HEK293 (cell line): Measurements from ENCODE around the gene IL1RAP.

Source experiments
- CTCF ChIA-PET: fragments of 350-600 bp; formaldehyde crosslinking; extraction: SDS; loops from one replicate; lab custom pipeline; 2021; ENCODE audit warnings: antibody characterized with exemption; lab: Yijun Ruan, JAX
- POLR2A ChIA-PET: fragments of 300-600 bp; formaldehyde crosslinking; extraction: SDS; loops from one replicate; lab custom pipeline; 2020; ENCODE audit warnings: antibody characterized with exemption, inconsistent platforms; lab: Yijun Ruan, JAX
- H3K27ac ChIP-seq: fragments of 200-500 bp; sonication (Bioruptor generic); 2 replicates; pipeline ENCODE4 v1.5.1; 2014; ENCODE audit warnings: low read depth, low read length, control low read depth, inconsistent platforms; ENCODE audit errors: extremely low read depth
- H3K36me3 ChIP-seq, 2 experiments: fragments of 200-500 bp in 1 of 2; sonication (Bioruptor generic) in 1 of 2; 1 replicate in 1 of 2; 2 replicates in 1 of 2; pipeline ENCODE4 v1.5.1; 2014 to 2017; ENCODE audit warnings: inconsistent platforms in 2 of 2, low read length in 2 of 2; ENCODE audit not compliant: control insufficient read depth in 2 of 2, insufficient read depth in 1 of 2
- H3K4me1 ChIP-seq: fragments of 200-500 bp; sonication (Bioruptor generic); 2 replicates; pipeline ENCODE4 v1.5.1; 2014; ENCODE audit warnings: mild to moderate bottlenecking, low read length, inconsistent platforms; ENCODE audit not compliant: control insufficient read depth, insufficient read depth
- H3K4me3 ChIP-seq: 2 replicates; pipeline ENCODE4 v1.5.1; 2011; ENCODE audit warnings: low read depth, mild to moderate bottlenecking, control low read depth, low read length, moderate library complexity
- H3K9me3 ChIP-seq: fragments of 200-500 bp; sonication (Bioruptor generic); 2 replicates; pipeline ENCODE4 v1.5.1; 2014; ENCODE audit warnings: low read depth, low read length, inconsistent platforms; ENCODE audit not compliant: control insufficient read depth, insufficient read depth
- HOXA7 ChIP-seq: sonication (generic); formaldehyde crosslinking; IDR thresholded peaks from 2 replicates; pipeline ENCODE4 v1.8.1; 2022; ENCODE audit warnings: missing genetic modification reagents, borderline replicate concordance
- WT1 ChIP-seq: fragments of 450-650 bp; formaldehyde crosslinking; IDR thresholded peaks from 2 replicates; pipeline ENCODE4 v1.5.1; 2016; ENCODE audit warnings: missing biosample characterization, missing genetic modification characterization
- ZNF19 ChIP-seq: fragments of 450-650 bp; formaldehyde crosslinking; IDR thresholded peaks from 2 replicates; pipeline ENCODE4; 2016; ENCODE audit warnings: missing biosample characterization, missing genetic modification characterization, low read depth
- ZNF2 ChIP-seq: fragments of 450-650 bp; formaldehyde crosslinking; IDR thresholded peaks from 2 replicates; pipeline ENCODE4 v1.5.1; 2016; ENCODE audit warnings: missing biosample characterization, missing genetic modification characterization
- ZNF391 ChIP-seq: fragments of 450-650 bp; formaldehyde crosslinking; IDR thresholded peaks from 2 replicates; pipeline ENCODE4 v1.5.1; 2016; ENCODE audit warnings: low read depth, missing biosample characterization, missing genetic modification characterization, borderline replicate concordance
- ZNF416 ChIP-seq: fragments of 450-650 bp; formaldehyde crosslinking; IDR thresholded peaks from 2 replicates; pipeline ENCODE4 v1.5.1; 2016; ENCODE audit warnings: missing biosample characterization, missing genetic modification characterization
- ZNF423 ChIP-seq: fragments of 450-650 bp; formaldehyde crosslinking; IDR thresholded peaks from 2 replicates; pipeline ENCODE4 v1.5.1; 2016; ENCODE audit warnings: missing biosample characterization, missing genetic modification characterization
- ZNF623 ChIP-seq: fragments of 450-650 bp; formaldehyde crosslinking; IDR thresholded peaks from 2 replicates; pipeline ENCODE4 v1.5.1; 2016; ENCODE audit warnings: missing biosample characterization, missing genetic modification characterization
- ZNF664 ChIP-seq: fragments of 450-650 bp; formaldehyde crosslinking; IDR thresholded peaks from 2 replicates; pipeline ENCODE4 v1.5.1; 2016; ENCODE audit warnings: missing biosample characterization, missing genetic modification characterization
- ZSCAN30 ChIP-seq: fragments of 450-650 bp; IDR thresholded peaks from 2 replicates; pipeline ENCODE4 v1.5.1; 2018; ENCODE audit warnings: missing biosample characterization, mild to moderate bottlenecking, missing genetic modification characterization, moderate library complexity
- TF ChIP-seq, protein P1 (sequence below): fragments of 450-650 bp; formaldehyde crosslinking; IDR thresholded peaks from 2 replicates; pipeline ENCODE4 v1.5.1; 2016; ENCODE audit warnings: missing biosample characterization, missing genetic modification characterization, borderline replicate concordance
- TF ChIP-seq, protein P2 (sequence below): fragments of 450-650 bp; formaldehyde crosslinking; IDR thresholded peaks from 2 replicates; pipeline ENCODE4 v1.5.1; 2016; ENCODE audit warnings: missing biosample characterization, missing genetic modification characterization, borderline replicate concordance
- TF ChIP-seq, protein P3 (sequence below): fragments of 450-650 bp; formaldehyde crosslinking; IDR thresholded peaks from 2 replicates; pipeline ENCODE4 v1.5.1; 2016; ENCODE audit warnings: missing biosample characterization, missing genetic modification characterization
- TF ChIP-seq, protein P4 (sequence below): fragments of 450-650 bp; formaldehyde crosslinking; optimal IDR thresholded peaks from 2 replicates; pipeline ENCODE3; 2016; ENCODE audit warnings: missing biosample characterization, mild to moderate bottlenecking, missing genetic modification characterization
- TF ChIP-seq, protein P5 (sequence below): fragments of 450-650 bp; formaldehyde crosslinking; IDR thresholded peaks from 2 replicates; pipeline ENCODE4 v1.5.1; 2016; ENCODE audit warnings: missing biosample characterization, missing genetic modification characterization
- TF ChIP-seq, protein P6 (sequence below): fragments of 450-650 bp; formaldehyde crosslinking; IDR thresholded peaks from 2 replicates; pipeline ENCODE4 v1.5.1; 2017; ENCODE audit warnings: missing biosample characterization, missing genetic modification characterization
- TF ChIP-seq, protein P7 (sequence below): fragments of 450-650 bp; formaldehyde crosslinking; IDR thresholded peaks from 2 replicates; pipeline ENCODE4 v1.5.1; 2016; ENCODE audit warnings: missing biosample characterization, missing genetic modification characterization

The IL1RAP gene

DNA sequence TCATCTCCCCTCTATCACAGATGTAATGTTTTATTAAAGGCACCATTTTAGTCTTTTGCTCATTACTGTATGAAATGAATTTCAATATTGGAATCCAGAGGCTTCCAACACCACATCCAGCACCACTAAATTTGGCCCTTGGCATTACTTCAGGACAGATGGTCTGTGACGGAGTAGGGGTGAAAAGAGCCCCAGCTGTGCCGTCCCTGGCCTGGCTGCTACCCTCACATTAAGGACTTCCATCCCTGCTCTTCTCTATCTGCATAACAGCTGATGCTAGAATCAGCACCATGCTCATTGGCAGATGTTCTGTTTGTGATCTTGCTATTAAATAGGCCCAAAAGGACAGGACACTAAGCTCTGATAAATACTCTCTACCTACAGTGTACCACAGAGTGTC is 152.9 kb downstream of the IL1RAP start (continued):
- TF ChIP-seq, protein P1, sequence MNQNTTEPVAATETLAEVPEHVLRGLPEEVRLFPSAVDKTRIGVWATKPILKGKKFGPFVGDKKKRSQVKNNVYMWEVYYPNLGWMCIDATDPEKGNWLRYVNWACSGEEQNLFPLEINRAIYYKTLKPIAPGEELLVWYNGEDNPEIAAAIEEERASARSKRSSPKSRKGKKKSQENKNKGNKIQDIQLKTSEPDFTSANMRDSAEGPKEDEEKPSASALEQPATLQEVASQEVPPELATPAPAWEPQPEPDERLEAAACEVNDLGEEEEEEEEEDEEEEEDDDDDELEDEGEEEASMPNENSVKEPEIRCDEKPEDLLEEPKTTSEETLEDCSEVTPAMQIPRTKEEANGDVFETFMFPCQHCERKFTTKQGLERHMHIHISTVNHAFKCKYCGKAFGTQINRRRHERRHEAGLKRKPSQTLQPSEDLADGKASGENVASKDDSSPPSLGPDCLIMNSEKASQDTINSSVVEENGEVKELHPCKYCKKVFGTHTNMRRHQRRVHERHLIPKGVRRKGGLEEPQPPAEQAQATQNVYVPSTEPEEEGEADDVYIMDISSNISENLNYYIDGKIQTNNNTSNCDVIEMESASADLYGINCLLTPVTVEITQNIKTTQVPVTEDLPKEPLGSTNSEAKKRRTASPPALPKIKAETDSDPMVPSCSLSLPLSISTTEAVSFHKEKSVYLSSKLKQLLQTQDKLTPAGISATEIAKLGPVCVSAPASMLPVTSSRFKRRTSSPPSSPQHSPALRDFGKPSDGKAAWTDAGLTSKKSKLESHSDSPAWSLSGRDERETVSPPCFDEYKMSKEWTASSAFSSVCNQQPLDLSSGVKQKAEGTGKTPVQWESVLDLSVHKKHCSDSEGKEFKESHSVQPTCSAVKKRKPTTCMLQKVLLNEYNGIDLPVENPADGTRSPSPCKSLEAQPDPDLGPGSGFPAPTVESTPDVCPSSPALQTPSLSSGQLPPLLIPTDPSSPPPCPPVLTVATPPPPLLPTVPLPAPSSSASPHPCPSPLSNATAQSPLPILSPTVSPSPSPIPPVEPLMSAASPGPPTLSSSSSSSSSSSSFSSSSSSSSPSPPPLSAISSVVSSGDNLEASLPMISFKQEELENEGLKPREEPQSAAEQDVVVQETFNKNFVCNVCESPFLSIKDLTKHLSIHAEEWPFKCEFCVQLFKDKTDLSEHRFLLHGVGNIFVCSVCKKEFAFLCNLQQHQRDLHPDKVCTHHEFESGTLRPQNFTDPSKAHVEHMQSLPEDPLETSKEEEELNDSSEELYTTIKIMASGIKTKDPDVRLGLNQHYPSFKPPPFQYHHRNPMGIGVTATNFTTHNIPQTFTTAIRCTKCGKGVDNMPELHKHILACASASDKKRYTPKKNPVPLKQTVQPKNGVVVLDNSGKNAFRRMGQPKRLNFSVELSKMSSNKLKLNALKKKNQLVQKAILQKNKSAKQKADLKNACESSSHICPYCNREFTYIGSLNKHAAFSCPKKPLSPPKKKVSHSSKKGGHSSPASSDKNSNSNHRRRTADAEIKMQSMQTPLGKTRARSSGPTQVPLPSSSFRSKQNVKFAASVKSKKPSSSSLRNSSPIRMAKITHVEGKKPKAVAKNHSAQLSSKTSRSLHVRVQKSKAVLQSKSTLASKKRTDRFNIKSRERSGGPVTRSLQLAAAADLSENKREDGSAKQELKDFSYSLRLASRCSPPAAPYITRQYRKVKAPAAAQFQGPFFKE (tag by site-specific recombination), result no peak
- TF ChIP-seq, protein P2, sequence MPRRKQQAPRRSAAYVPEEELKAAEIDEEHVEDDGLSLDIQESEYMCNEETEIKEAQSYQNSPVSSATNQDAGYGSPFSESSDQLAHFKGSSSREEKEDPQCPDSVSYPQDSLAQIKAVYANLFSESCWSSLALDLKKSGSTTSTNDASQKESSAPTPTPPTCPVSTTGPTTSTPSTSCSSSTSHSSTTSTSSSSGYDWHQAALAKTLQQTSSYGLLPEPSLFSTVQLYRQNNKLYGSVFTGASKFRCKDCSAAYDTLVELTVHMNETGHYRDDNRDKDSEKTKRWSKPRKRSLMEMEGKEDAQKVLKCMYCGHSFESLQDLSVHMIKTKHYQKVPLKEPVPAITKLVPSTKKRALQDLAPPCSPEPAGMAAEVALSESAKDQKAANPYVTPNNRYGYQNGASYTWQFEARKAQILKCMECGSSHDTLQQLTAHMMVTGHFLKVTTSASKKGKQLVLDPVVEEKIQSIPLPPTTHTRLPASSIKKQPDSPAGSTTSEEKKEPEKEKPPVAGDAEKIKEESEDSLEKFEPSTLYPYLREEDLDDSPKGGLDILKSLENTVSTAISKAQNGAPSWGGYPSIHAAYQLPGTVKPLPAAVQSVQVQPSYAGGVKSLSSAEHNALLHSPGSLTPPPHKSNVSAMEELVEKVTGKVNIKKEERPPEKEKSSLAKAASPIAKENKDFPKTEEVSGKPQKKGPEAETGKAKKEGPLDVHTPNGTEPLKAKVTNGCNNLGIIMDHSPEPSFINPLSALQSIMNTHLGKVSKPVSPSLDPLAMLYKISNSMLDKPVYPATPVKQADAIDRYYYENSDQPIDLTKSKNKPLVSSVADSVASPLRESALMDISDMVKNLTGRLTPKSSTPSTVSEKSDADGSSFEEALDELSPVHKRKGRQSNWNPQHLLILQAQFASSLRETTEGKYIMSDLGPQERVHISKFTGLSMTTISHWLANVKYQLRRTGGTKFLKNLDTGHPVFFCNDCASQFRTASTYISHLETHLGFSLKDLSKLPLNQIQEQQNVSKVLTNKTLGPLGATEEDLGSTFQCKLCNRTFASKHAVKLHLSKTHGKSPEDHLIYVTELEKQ (tag by site-specific recombination), result no peak
- no peak for TF ChIP-seq ZNF623 (tag by site-specific recombination)
- no peak for TF ChIP-seq ZNF2
- TF ChIP-seq ZSCAN30 (tag by site-specific recombination), result no peak
- no peak for TF ChIP-seq ZNF391 (tag by site-specific recombination)
- TF ChIP-seq, protein P3, sequence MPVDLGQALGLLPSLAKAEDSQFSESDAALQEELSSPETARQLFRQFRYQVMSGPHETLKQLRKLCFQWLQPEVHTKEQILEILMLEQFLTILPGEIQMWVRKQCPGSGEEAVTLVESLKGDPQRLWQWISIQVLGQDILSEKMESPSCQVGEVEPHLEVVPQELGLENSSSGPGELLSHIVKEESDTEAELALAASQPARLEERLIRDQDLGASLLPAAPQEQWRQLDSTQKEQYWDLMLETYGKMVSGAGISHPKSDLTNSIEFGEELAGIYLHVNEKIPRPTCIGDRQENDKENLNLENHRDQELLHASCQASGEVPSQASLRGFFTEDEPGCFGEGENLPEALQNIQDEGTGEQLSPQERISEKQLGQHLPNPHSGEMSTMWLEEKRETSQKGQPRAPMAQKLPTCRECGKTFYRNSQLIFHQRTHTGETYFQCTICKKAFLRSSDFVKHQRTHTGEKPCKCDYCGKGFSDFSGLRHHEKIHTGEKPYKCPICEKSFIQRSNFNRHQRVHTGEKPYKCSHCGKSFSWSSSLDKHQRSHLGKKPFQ (tag by site-specific recombination), result no peak
- TF ChIP-seq, protein P4, sequence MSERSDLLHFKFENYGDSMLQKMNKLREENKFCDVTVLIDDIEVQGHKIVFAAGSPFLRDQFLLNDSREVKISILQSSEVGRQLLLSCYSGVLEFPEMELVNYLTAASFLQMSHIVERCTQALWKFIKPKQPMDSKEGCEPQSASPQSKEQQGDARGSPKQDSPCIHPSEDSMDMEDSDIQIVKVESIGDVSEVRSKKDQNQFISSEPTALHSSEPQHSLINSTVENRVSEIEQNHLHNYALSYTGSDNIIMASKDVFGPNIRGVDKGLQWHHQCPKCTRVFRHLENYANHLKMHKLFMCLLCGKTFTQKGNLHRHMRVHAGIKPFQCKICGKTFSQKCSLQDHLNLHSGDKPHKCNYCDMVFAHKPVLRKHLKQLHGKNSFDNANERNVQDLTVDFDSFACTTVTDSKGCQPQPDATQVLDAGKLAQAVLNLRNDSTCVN (tag by site-specific recombination), result no peak

DNA sequence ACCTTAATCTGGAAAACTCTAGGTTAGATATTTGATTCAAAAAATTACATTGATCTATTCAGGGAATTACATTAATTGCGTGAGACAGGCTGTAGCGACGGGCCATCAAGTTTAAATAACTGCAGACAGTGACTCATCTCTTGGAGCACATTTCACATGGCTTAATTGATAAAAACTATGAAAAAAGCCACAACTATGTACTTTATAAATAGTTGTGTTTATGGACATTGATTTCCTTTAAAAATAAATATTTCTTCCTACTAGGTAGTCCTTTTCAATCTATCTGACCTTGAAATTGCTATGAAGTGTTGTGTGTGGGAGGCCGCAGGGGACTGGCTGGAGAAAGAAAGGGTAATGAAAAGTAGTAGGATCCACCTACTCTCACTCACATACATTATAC is 157.8 kb downstream of the IL1RAP start:
- Histone ChIP-seq H3K27ac (no peak overlapping the region), H3K36me3 (no peaks in the 10 kb centered on the region), H3K4me1 (no peaks in the 10 kb centered on the region), H3K9me3 (no peaks in the 10 kb centered on the region), H3K4me3 (no peak overlapping the region)
- CTCF ChIA-PET, result interaction anchor here (1.7 kb wide), 1 partner anchor 27 kb away, joined by 3 read pairs; no protein-coding TSS in a partner anchor
- POLR2A ChIA-PET, result no interaction called here
- TF ChIP-seq, protein P5, sequence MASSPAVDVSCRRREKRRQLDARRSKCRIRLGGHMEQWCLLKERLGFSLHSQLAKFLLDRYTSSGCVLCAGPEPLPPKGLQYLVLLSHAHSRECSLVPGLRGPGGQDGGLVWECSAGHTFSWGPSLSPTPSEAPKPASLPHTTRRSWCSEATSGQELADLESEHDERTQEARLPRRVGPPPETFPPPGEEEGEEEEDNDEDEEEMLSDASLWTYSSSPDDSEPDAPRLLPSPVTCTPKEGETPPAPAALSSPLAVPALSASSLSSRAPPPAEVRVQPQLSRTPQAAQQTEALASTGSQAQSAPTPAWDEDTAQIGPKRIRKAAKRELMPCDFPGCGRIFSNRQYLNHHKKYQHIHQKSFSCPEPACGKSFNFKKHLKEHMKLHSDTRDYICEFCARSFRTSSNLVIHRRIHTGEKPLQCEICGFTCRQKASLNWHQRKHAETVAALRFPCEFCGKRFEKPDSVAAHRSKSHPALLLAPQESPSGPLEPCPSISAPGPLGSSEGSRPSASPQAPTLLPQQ (tag by site-specific recombination), result no peak
- TF ChIP-seq WT1 (no peak), ZNF416 (tag by site-specific recombination) (no peak), HOXA7 (CRISPR knock-in tag) (no peak), ZNF664 (tag by site-specific recombination) (no peak), ZNF19 (tag by site-specific recombination) (no peak), ZNF423 (tag by site-specific recombination) (no peak)
- TF ChIP-seq, protein P6, sequence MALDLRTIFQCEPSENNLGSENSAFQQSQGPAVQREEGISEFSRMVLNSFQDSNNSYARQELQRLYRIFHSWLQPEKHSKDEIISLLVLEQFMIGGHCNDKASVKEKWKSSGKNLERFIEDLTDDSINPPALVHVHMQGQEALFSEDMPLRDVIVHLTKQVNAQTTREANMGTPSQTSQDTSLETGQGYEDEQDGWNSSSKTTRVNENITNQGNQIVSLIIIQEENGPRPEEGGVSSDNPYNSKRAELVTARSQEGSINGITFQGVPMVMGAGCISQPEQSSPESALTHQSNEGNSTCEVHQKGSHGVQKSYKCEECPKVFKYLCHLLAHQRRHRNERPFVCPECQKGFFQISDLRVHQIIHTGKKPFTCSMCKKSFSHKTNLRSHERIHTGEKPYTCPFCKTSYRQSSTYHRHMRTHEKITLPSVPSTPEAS (tag by site-specific recombination), result no peak
- TF ChIP-seq, protein P4 (tag by site-specific recombination), result no peak
- TF ChIP-seq, protein P7, sequence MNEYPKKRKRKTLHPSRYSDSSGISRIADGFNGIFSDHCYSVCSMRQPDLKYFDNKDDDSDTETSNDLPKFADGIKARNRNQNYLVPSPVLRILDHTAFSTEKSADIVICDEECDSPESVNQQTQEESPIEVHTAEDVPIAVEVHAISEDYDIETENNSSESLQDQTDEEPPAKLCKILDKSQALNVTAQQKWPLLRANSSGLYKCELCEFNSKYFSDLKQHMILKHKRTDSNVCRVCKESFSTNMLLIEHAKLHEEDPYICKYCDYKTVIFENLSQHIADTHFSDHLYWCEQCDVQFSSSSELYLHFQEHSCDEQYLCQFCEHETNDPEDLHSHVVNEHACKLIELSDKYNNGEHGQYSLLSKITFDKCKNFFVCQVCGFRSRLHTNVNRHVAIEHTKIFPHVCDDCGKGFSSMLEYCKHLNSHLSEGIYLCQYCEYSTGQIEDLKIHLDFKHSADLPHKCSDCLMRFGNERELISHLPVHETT (tag by site-specific recombination), result no peak
